ENCODE data around the gene DLG4.

DNA sequence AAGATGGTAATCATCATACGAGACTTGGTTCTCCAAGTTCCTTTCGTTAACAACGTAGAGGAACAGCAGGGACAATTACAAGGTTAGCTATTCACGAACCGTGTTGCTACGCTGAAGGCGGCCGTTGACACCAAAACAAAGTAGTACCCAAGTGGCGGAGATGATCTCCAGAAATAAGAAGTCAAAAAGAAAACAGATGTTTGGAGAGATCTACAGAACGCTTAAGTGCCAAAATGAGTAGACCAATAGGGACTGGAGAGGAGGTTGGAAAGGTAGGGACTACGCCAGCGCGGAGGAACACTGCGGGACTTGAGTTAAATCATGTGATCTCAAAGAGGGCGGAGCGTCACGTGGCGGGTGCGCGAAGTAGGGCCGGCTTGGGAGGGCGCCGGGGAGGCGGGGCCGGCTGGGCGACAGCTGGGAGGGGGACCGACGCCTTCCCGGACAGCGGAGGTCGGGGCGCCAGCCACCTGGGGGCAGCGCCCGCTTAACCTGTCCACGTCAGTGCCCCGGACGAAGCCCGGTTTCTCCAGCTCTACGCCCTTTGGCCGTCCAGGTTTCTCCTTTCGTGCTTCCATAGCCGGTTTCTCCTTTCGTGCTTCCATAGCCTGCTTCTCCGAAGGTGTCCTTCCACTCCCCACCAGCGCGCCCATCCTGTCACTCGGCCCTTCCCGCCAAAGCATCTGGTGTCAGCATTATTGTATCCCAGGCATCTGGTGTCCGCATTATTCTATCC is 23.2 kb upstream of the DLG4 start:
- TF ChIP-seq POLR2A (IDR thresholded peaks at IDR 0.05; ENCODE audit: low read length) (peak; percentile 64), GATA1 (IDR thresholded peaks at IDR 0.05; ENCODE audit: low read depth, low read length) (no peak)

Data from erythroblast (primary cell).